Activated CD4-positive, alpha-beta T cell treated with anti-CD3 and anti-CD28 coated beads, Interleukin-2, amount 50 U/mL, for 1 hour (primary cell): ENCODE measurements around the gene RAB7B.

Source experiments
- DNase-seq: peaks from one replicate; pipeline ENCODE4 v3.0.0-alpha.2; 2020

Gene RAB7B

GRCh38 chr1:205993068-205993467, 10.1 kb downstream of the RAB7B start:
- DNase-seq: no peak

GRCh38 chr1:205992218-205992882, 10.8 kb downstream of the RAB7B start:
- no peak for DNase-seq

- DNase-seq: no peak
These were observed 12.0 kb downstream of the RAB7B start for GRCh38 chr1:205991237-205991636.

GRCh38 chr1:205990226-205990625, 13.0 kb downstream of the RAB7B start:
- DNase-seq: no peak

GRCh38 chr1:205989786-205990185, 13.4 kb downstream of the RAB7B start:
- no peak for DNase-seq

GRCh38 chr1:205988585-205988995, 14.6 kb downstream of the RAB7B start:
- DNase-seq: no peak

GRCh38 chr1:205986861-205987260, 16.3 kb downstream of the RAB7B start:
- DNase-seq: no peak

GRCh38 chr1:205986292-205986691, 16.9 kb downstream of the RAB7B start:
- DNase-seq: no peak

- no peak for DNase-seq
These were observed 17.7 kb downstream of the RAB7B start for GRCh38 chr1:205985330-205986005.

- DNase-seq: peak; percentile 6
These were observed 19.1 kb downstream of the RAB7B start for GRCh38 chr1:205983925-205984725.

GRCh38 chr1:205981257-205981656, 21.9 kb downstream of the RAB7B start:
- DNase-seq: no peak

- DNase-seq: no peak
These were observed 22.8 kb downstream of the RAB7B start for GRCh38 chr1:205980237-205980870.

GRCh38 chr1:205979301-205979700, 23.9 kb downstream of the RAB7B start:
- no peak for DNase-seq

- DNase-seq: no peak
These were observed 24.5 kb downstream of the RAB7B start for GRCh38 chr1:205978676-205979075.

GRCh38 chr1:205977402-205978014, 25.7 kb downstream of the RAB7B start:
- peak; percentile 76 for DNase-seq

- no peak for DNase-seq
These were observed 26.3 kb downstream of the RAB7B start for GRCh38 chr1:205976708-205977401.

GRCh38 chr1:205976036-205976435, 27.2 kb downstream of the RAB7B start:
- DNase-seq: no peak

- no peak for DNase-seq
These were observed 27.7 kb downstream of the RAB7B start for GRCh38 chr1:205975387-205975998.

- no peak for DNase-seq
These were observed 28.5 kb downstream of the RAB7B start for GRCh38 chr1:205974712-205975111.

GRCh38 chr1:205973377-205974232, 29.6 kb downstream of the RAB7B start:
- DNase-seq: no peak
